Measurements from ENCODE around the gene PPP1R13B. TPM values are rescaled to one million over a fixed set of nuclear protein-coding genes. Genes with fewer than 3 reads are reported as not detected.
A peak's percentile ranks its signal among the peaks of the same experiment; 100 is the strongest.

The PPP1R13B gene
- total and polyA plus RNA-seq, 2 experiments from 2014 or later, result 9.4 to 20.2 TPM

GRCh38 chr14:103755060-103755459, 92.3 kb downstream of the PPP1R13B start:
- WGBS (ENCODE audit: low lambda C conversion rate, missing lambda C conversion rate), result 92% methylated on average over 6 of the region's 6 CpGs
- no peak overlapping the region for H3K4me2 ChIP-seq
- no peaks in the 10 kb centered on the region for H3K27me3 ChIP-seq
- no peak overlapping the region for H3K27ac ChIP-seq
- no peak for DNase-seq (ENCODE audit: low spot score)
- H4K20me1 ChIP-seq (ENCODE audit: insufficient read depth, poor library complexity, severe bottlenecking), result no peaks in the 10 kb centered on the region
- no peaks in the 10 kb centered on the region for H3K79me2 ChIP-seq
- no peaks in the 10 kb centered on the region for H3K9me2 ChIP-seq (replicated peaks; ENCODE audit: insufficient read depth)
- H2AFZ ChIP-seq, result no peak overlapping the region
- H3K36me3 ChIP-seq (replicated peaks; ENCODE audit: insufficient read depth, low read depth), result no peaks in the 10 kb centered on the region
- H3K4me1 ChIP-seq (ENCODE audit: insufficient read depth), result no peaks in the 10 kb centered on the region
- no peaks in the 10 kb centered on the region for H3K9me3 ChIP-seq (ENCODE audit: low read depth)
- TF ChIP-seq EZH2 (IDR thresholded peaks at IDR 0.05; ENCODE audit: borderline replicate concordance), result no peak
- TF ChIP-seq EZH2phosphoT487 (IDR thresholded peaks at IDR 0.05; ENCODE audit: low read depth, severe bottlenecking, unreplicated experiment), result no peak
- TF ChIP-seq CTCF (IDR thresholded peaks at IDR 0.05; ENCODE audit: poor library complexity), result no peak
- no peak overlapping the region for H3K4me3 ChIP-seq

- no peak for TF ChIP-seq EZH2 (IDR thresholded peaks at IDR 0.05; ENCODE audit: borderline replicate concordance)
- no peak for TF ChIP-seq EZH2phosphoT487 (IDR thresholded peaks at IDR 0.05; ENCODE audit: low read depth, severe bottlenecking, unreplicated experiment)
- no peak for TF ChIP-seq CTCF (IDR thresholded peaks at IDR 0.05; ENCODE audit: poor library complexity)
- Histone ChIP-seq H3K27me3 (no peaks in the 10 kb centered on the region), H3K9me2 (replicated peaks; ENCODE audit: insufficient read depth) (no peaks in the 10 kb centered on the region), H3K27ac (no peak overlapping the region), H3K4me2 (no peak overlapping the region), H4K20me1 (ENCODE audit: insufficient read depth, poor library complexity, severe bottlenecking) (no peaks in the 10 kb centered on the region), H3K4me1 (ENCODE audit: insufficient read depth) (no peaks in the 10 kb centered on the region), H3K79me2 (no peaks in the 10 kb centered on the region), H2AFZ (no peak overlapping the region), H3K9me3 (ENCODE audit: low read depth) (no peaks in the 10 kb centered on the region), H3K4me3 (no peak overlapping the region), H3K36me3 (replicated peaks; ENCODE audit: insufficient read depth, low read depth) (no peaks in the 10 kb centered on the region)
- 87% methylated on average over 9 of the region's 9 CpGs for WGBS (ENCODE audit: low lambda C conversion rate, missing lambda C conversion rate)
- DNase-seq (ENCODE audit: low spot score), result no peak
These were observed 93.6 kb downstream of the PPP1R13B start for GRCh38 chr14:103753774-103754173.

GRCh38 chr14:103749860-103750259, 97.5 kb downstream of the PPP1R13B start:
- Histone ChIP-seq H3K9me2 (replicated peaks; ENCODE audit: insufficient read depth) (no peaks in the 10 kb centered on the region), H4K20me1 (ENCODE audit: insufficient read depth, poor library complexity, severe bottlenecking) (no peaks in the 10 kb centered on the region), H3K79me2 (no peaks in the 10 kb centered on the region), H3K27ac (no peak overlapping the region), H3K36me3 (replicated peaks; ENCODE audit: insufficient read depth, low read depth) (no peaks in the 10 kb centered on the region), H3K27me3 (no peaks in the 10 kb centered on the region), H2AFZ (no peak overlapping the region), H3K4me3 (no peak overlapping the region), H3K4me2 (no peak overlapping the region), H3K4me1 (ENCODE audit: insufficient read depth) (no peaks in the 10 kb centered on the region), H3K9me3 (ENCODE audit: low read depth) (no peaks in the 10 kb centered on the region)
- no peak for DNase-seq (ENCODE audit: low spot score)
- TF ChIP-seq EZH2 (IDR thresholded peaks at IDR 0.05; ENCODE audit: borderline replicate concordance), result no peak
- peak; percentile 8 for TF ChIP-seq CTCF (IDR thresholded peaks at IDR 0.05; ENCODE audit: poor library complexity)
- TF ChIP-seq EZH2phosphoT487 (IDR thresholded peaks at IDR 0.05; ENCODE audit: low read depth, severe bottlenecking, unreplicated experiment), result no peak
- WGBS (ENCODE audit: low lambda C conversion rate, missing lambda C conversion rate), result 94% methylated on average over 5 of the region's 5 CpGs

- Histone ChIP-seq H4K20me1 (ENCODE audit: insufficient read depth, poor library complexity, severe bottlenecking) (no peaks in the 10 kb centered on the region), H3K4me2 (no peak overlapping the region), H3K79me2 (no peaks in the 10 kb centered on the region), H3K27me3 (no peaks in the 10 kb centered on the region), H3K27ac (no peak overlapping the region), H3K4me3 (no peak overlapping the region), H3K9me2 (replicated peaks; ENCODE audit: insufficient read depth) (no peaks in the 10 kb centered on the region), H3K9me3 (ENCODE audit: low read depth) (no peaks in the 10 kb centered on the region), H3K4me1 (ENCODE audit: insufficient read depth) (no peaks in the 10 kb centered on the region), H3K36me3 (replicated peaks; ENCODE audit: insufficient read depth, low read depth) (no peaks in the 10 kb centered on the region), H2AFZ (no peak overlapping the region)
- 92% methylated on average over 5 of the region's 5 CpGs for WGBS (ENCODE audit: low lambda C conversion rate, missing lambda C conversion rate)
- TF ChIP-seq CTCF (IDR thresholded peaks at IDR 0.05; ENCODE audit: poor library complexity) (no peak), EZH2phosphoT487 (IDR thresholded peaks at IDR 0.05; ENCODE audit: low read depth, severe bottlenecking, unreplicated experiment) (no peak), EZH2 (IDR thresholded peaks at IDR 0.05; ENCODE audit: borderline replicate concordance) (no peak)
- no peak for DNase-seq (ENCODE audit: low spot score)
These were observed 97.9 kb downstream of the PPP1R13B start for GRCh38 chr14:103749452-103749851.
